Ascending aorta (tissue), 2 donors: ENCODE results near the gene TMEM8B. TPM values are rescaled to one million over a fixed set of nuclear protein-coding genes. Genes with fewer than 3 reads are reported as not detected.
A peak's percentile ranks its signal among the peaks of the same experiment; 100 is the strongest.

Source experiments
- DNase-seq, 2 donors: peaks; one replicate each; pipeline ENCODE4 v3.0.0-alpha.2; 2019; ENCODE audit warnings: low spot score in 2 of 2
- H3K27ac ChIP-seq, 2 donors: fragments of 200-600 bp; sonication (generic); one replicate each; pipeline ENCODE4 v1.5.1; 2016 to 2017; ENCODE audit warnings: mild to moderate bottlenecking in 1 of 2
- H3K27me3 ChIP-seq: fragments of 200-600 bp; sonication (generic); one replicate; pipeline ENCODE4 v1.5.1; 2017
- H3K36me3 ChIP-seq, 2 donors: fragments of 200-600 bp; sonication (generic); one replicate each; pipeline ENCODE4 v1.5.1; 2016
- H3K4me1 ChIP-seq, 2 donors: fragments of 200-600 bp; sonication (generic); one replicate each; pipeline ENCODE4 v1.5.1; 2016 to 2017; ENCODE audit warnings: mild to moderate bottlenecking in 1 of 2
- H3K4me3 ChIP-seq, 2 donors: fragments of 200-600 bp; sonication (generic); one replicate each; pipeline ENCODE4 v1.5.1; 2016 to 2017; ENCODE audit warnings: mild to moderate bottlenecking in 1 of 2
- H3K9me3 ChIP-seq, 2 donors: fragments of 200-600 bp; sonication (generic); one replicate each; pipeline ENCODE4 v1.5.1; 2016
- intact Hi-C: fragments of 100-400 bp; cut with DNase I; formaldehyde crosslinking; loops from one replicate; pipeline ENCODE4 v1.15.1; 2023
- total RNA-seq: library from RNA; depleted of rRNA; stranded (reverse); fragments of >200 nt; gene quantifications from one replicate; pipeline ENCODE4 v1.1.0, GENCODE V29; 2016
- TF ChIP-seq, protein P1 (sequence below), 3 experiments: fragments of 200-600 bp in 2 of 3; fragments of 450-650 bp in 1 of 3; sonication (generic) in 2 of 3; IDR thresholded peaks; one replicate each; pipeline ENCODE4 v1.5.1; 2016 to 2019; ENCODE audit warnings: antibody characterized with exemption in 3 of 3, mild to moderate bottlenecking in 1 of 3, moderate library complexity in 1 of 3

TMEM8B gene
- total RNA-seq, 1 donor from 2014 or later, result 37.3 TPM

DNA sequence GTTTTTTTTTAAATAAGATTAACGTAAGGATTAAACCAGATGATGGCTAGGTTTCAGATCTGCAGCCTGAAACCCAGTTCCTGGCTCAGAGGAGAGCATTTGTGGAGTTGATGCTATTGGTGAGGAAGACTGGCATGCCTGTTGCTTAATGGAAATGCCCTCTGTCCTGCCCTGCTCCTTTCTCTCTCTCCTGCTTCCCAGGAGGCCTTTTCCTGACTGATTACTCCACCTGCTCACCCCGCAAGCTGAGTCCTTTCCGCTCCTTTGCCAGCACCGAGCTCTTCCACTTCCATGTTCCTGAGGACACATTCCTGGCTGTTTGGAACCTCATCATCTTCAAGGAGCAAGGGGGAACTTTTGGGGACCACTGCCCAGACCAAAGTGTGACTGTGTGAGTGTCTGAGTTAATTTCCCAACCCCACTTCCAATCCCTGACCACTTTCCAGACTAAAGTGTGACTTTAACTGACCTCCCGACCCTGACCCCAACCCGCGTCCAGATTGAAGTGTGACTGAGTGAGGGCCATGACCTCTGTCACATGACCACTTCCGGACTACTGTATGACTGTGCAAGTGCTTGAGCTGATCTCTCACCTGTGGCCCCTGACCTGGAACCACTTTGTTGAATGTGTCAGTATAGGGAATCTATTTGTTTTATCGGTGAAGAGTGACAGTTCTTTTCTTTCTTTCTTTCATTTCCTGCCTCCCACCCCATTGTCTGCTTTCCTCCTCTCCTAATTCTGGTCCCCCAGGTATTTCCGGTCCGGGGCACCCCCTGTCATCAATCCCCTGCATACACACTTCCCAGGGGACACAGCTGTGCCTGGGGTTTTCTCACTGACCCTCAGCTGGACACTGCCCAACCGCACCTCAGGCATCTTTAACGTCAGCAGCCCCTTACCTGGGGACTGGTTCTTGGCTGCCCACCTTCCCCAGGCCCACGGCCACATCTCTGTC is 5.5 kb downstream of the TMEM8B start:
- H3K27ac ChIP-seq, result peak overlapping the region; percentile 15 to 64

DNA sequence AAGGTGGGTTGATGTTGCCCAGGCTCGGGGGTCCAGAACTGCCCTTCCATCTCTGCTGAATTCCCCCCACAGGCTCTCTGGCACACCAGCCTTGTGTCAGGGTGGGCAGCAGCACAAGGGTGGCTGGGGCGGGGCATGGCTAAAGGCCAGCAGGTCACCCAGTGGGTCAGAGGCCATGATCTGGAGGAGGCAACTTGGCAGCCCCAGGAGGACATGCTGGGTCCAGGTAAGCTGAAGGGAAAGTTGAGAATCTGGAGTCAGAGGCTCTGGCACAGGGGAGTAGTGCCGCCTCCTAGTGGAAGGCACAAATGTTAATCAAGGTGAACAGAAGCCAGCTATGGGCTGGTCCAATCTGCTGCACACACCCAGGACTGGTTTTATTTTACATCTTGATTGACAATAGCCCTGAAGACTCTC is 6.2 kb downstream of the TMEM8B start:
- H3K27me3 ChIP-seq, result no peaks in the 10 kb centered on the region
- DNase-seq, result no peak
- H3K9me3 ChIP-seq, result no peaks in the 10 kb centered on the region
- peaks cover 0 to 20% of the 10 kb centered on the region in 2 donors for H3K4me1 ChIP-seq
- TF ChIP-seq, protein P1, sequence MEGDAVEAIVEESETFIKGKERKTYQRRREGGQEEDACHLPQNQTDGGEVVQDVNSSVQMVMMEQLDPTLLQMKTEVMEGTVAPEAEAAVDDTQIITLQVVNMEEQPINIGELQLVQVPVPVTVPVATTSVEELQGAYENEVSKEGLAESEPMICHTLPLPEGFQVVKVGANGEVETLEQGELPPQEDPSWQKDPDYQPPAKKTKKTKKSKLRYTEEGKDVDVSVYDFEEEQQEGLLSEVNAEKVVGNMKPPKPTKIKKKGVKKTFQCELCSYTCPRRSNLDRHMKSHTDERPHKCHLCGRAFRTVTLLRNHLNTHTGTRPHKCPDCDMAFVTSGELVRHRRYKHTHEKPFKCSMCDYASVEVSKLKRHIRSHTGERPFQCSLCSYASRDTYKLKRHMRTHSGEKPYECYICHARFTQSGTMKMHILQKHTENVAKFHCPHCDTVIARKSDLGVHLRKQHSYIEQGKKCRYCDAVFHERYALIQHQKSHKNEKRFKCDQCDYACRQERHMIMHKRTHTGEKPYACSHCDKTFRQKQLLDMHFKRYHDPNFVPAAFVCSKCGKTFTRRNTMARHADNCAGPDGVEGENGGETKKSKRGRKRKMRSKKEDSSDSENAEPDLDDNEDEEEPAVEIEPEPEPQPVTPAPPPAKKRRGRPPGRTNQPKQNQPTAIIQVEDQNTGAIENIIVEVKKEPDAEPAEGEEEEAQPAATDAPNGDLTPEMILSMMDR (IDR thresholded peaks at IDR 0.05), result no peak
- H3K27ac ChIP-seq, result peak overlapping the region in 1 of 2 donors; percentile 12
- no peak overlapping the region for H3K4me3 ChIP-seq
- no peaks in the 10 kb centered on the region for H3K36me3 ChIP-seq
- intact Hi-C loops, result no loop called here

More for the DNA sequence above, 5.5 kb downstream of the TMEM8B start:
- H3K9me3 ChIP-seq, result no peaks in the 10 kb centered on the region
- no peaks in the 10 kb centered on the region for H3K36me3 ChIP-seq
- intact Hi-C loops, result no loop called here
- H3K4me3 ChIP-seq, result no peak overlapping the region
- TF ChIP-seq, protein P1 (IDR thresholded peaks at IDR 0.05), result no peak
- H3K4me1 ChIP-seq, result peaks cover 4 to 25% of the 10 kb centered on the region in 2 donors
- H3K27me3 ChIP-seq, result no peaks in the 10 kb centered on the region
- DNase-seq, result no peak

DNA sequence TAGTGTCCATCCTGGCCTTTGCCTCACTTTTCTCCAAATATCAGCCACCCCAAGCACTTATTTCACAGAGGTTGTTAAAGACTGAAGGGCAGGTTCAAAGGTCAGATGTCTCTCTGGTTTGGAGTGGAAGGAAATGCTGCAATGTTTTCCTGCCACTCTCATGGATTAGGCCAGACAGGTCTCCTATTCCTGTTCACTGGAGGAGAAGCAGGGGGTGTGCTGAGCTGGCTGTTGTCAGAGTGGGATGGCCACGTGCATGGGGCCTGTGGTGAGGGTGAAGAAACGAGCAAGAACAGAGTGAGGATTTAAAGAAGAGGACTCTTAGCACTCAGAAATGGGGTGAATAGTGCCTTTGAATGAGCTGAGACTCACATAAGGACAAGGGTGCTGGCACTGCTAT is 6.7 kb downstream of the TMEM8B start:
- intact Hi-C loops, result no loop called here

DNA sequence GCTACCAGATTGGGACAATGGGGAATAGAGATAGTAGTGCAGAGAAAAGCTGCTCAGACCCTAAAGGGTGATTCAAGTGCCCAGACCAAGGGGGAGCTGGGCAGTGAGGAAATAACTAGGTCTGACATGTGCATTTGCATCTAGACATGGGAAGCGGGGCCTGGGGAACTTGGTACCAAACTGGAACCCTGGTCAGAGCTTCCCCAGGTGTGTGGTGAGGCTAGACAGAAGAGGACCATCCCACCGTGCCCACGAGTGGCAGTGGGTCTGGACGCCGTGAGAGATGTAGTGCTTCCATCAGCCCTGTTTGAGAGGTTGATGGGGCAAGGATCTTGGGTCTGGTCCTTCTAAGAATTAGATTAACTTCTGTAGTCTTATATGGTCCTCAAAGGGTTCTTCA is 7.6 kb downstream of the TMEM8B start:
- Histone ChIP-seq H3K4me1 (peaks cover 0 to 10% of the 10 kb centered on the region in 2 donors), H3K36me3 (no peaks in the 10 kb centered on the region), H3K27ac (no peak overlapping the region), H3K9me3 (no peaks in the 10 kb centered on the region), H3K4me3 (no peak overlapping the region), H3K27me3 (no peaks in the 10 kb centered on the region)
- intact Hi-C loops, result no loop called here
- TF ChIP-seq, protein P1 (IDR thresholded peaks at IDR 0.05), result no peak
- DNase-seq, result no peak

More for the DNA sequence above, 6.7 kb downstream of the TMEM8B start:
- Histone ChIP-seq H3K27me3 (no peaks in the 10 kb centered on the region), H3K4me3 (no peak overlapping the region), H3K4me1 (peaks cover 0 to 16% of the 10 kb centered on the region in 2 donors), H3K9me3 (no peaks in the 10 kb centered on the region), H3K27ac (peak overlapping the region in 1 of 2 donors; percentile 12), H3K36me3 (no peaks in the 10 kb centered on the region)
- no peak for DNase-seq
- TF ChIP-seq, protein P1 (IDR thresholded peaks at IDR 0.05), result no peak

DNA sequence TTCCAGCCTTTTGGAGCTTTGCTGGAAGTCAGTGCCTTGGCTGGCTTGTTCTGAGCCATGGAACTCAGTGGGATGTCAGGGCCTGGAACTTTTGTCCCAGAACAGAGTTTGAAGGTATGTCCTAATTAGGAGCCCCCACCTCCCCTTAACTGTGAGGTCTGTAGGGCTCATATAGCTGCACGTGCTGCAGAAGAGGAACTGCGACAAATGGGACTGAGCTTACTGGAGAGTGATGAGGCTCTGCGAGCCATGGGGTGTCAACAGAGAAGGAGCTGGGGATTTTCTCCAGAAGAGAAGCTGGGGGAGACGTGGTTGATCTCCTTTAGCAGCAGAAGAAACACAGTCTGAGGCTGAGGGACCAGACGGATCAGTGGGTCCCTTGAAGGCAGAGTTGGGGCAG is 10.9 kb downstream of the TMEM8B start:
- intact Hi-C loops, result no loop called here
- no peak overlapping the region for H3K27ac ChIP-seq
- no peaks in the 10 kb centered on the region for H3K9me3 ChIP-seq
- no peaks in the 10 kb centered on the region for H3K27me3 ChIP-seq
- peaks cover 0 to 13% of the 10 kb centered on the region in 2 donors for H3K4me1 ChIP-seq
- H3K36me3 ChIP-seq, result peaks cover 0 to 6% of the 10 kb centered on the region in 2 donors
- no peak overlapping the region for H3K4me3 ChIP-seq
- no peak for DNase-seq
- TF ChIP-seq, protein P1 (IDR thresholded peaks at IDR 0.05), result no peak
